Fibroblast of mammary gland (primary cell): ENCODE data around the gene POLD2.

Source experiments
- DNase-seq: peaks from one replicate; pipeline ENCODE4 v3.0.0-alpha.2; 2010; ENCODE audit warnings: low read depth
- H3K4me3 ChIP-seq: 2 replicates; pipeline ENCODE4 v1.5.1; 2011; ENCODE audit warnings: low read depth, mild to moderate bottlenecking, low read length, moderate library complexity; ENCODE audit not compliant: control insufficient read depth
- CTCF ChIP-seq: conservative IDR thresholded peaks from 2 replicates; pipeline ENCODE4 v1.5.1; 2011; ENCODE audit warnings: low read depth, low read length, inconsistent platforms; ENCODE audit not compliant: control insufficient read depth, insufficient read depth

Gene POLD2

GRCh38 chr7:44150966-44151941 lies 27.9 kb upstream of the POLD2 start:
- DNase-seq, result no peak

GRCh38 chr7:44150466-44150832 lies 27.1 kb upstream of the POLD2 start:
- peak; percentile 2 for DNase-seq
- H3K4me3 ChIP-seq, result no peak overlapping the region

More at GRCh38 chr7:44150966-44151941, 27.9 kb upstream of the POLD2 start:
- TF ChIP-seq CTCF, result no peak
- no peak overlapping the region for H3K4me3 ChIP-seq

GRCh38 chr7:44149571-44150465 lies 26.5 kb upstream of the POLD2 start:
- no peak overlapping the region for H3K4me3 ChIP-seq
- DNase-seq, result peak; percentile 7
- no peak for TF ChIP-seq CTCF

More at GRCh38 chr7:44150466-44150832, 27.1 kb upstream of the POLD2 start:
- no peak for TF ChIP-seq CTCF

GRCh38 chr7:44148961-44149536 lies 25.7 kb upstream of the POLD2 start:
- no peak overlapping the region for H3K4me3 ChIP-seq
- TF ChIP-seq CTCF, result no peak
- DNase-seq, result no peak

GRCh38 chr7:44148166-44148565 lies 24.8 kb upstream of the POLD2 start:
- no peak for TF ChIP-seq CTCF
- H3K4me3 ChIP-seq, result no peak overlapping the region
- DNase-seq, result peak; percentile 11
